CD4-positive, alpha-beta T cell (primary cell): ENCODE measurements around the gene AFAP1. TPM values are rescaled to one million over a fixed set of nuclear protein-coding genes. Genes with fewer than 3 reads are reported as not detected.

Experiments used
- ATAC-seq: fragments of 200-7000 bp; cut with Tn5 transposase; one replicate; pipeline ENCODE4 v1.10.0; 2022; ENCODE audit warnings: mild to moderate bottlenecking; ENCODE audit not compliant: poor library complexity
- CTCF ChIA-PET: fragments of 350-600 bp; sonication (Branson Sonifier 250); formaldehyde crosslinking; loops from one replicate; lab custom pipeline; 2021; ENCODE audit warnings: antibody characterized with exemption, inconsistent platforms; lab: Charles Lee
- POLR2A ChIA-PET: fragments of 350-600 bp; sonication (Branson Sonifier 250); formaldehyde crosslinking; loops from one replicate; lab custom pipeline; 2021; ENCODE audit warnings: antibody characterized with exemption, inconsistent platforms; lab: Charles Lee
- DNase-seq, 14 experiments: peaks; one replicate each; pipeline ENCODE4 v3.0.0-alpha.2; 2013 to 2020; ENCODE audit warnings: mixed read lengths in 2 of 14
- H3K27ac ChIP-seq, 2 donors: one replicate each; pipeline versions ENCODE4 v1.5.1 to v1.7.0; 2013; ENCODE audit warnings: low read length in 2 of 2, low read depth in 1 of 2, mild to moderate bottlenecking in 1 of 2
- H3K27me3 ChIP-seq, 2 experiments: 1 replicate in 1 of 2; 2 replicates in 1 of 2; pipeline versions ENCODE4 v1.6.1 to v1.7.0; 2013; ENCODE audit warnings: low read length in 2 of 2, control low read depth in 1 of 2, mild to moderate bottlenecking in 1 of 2, moderate library complexity in 1 of 2; ENCODE audit not compliant: insufficient read depth in 2 of 2, control insufficient read depth in 1 of 2
- H3K36me3 ChIP-seq: one replicate; pipeline ENCODE4 v1.6.1; 2013; ENCODE audit warnings: low read length, control low read depth; ENCODE audit not compliant: insufficient read depth
- H3K4me1 ChIP-seq: one replicate; pipeline ENCODE4 v1.6.1; 2013; ENCODE audit warnings: low read length, control low read depth; ENCODE audit not compliant: insufficient read depth
- H3K4me3 ChIP-seq: one replicate; pipeline ENCODE4 v1.5.1; 2013; ENCODE audit warnings: mild to moderate bottlenecking, low read length, moderate library complexity
- H3K9me3 ChIP-seq, 2 experiments: 1 replicate in 1 of 2; 2 replicates in 1 of 2; pipeline versions ENCODE4 v1.6.1 to v1.7.0; 2013; ENCODE audit warnings: low read length in 2 of 2, mild to moderate bottlenecking in 2 of 2, control low read depth in 1 of 2, moderate library complexity in 1 of 2; ENCODE audit not compliant: control insufficient read depth in 1 of 2, insufficient read depth in 1 of 2
- H3K27ac Mint-ChIP-seq: one replicate; pipeline ENCODE4 v1.8.0; 2020; ENCODE audit warnings: mixed read lengths
- H3K27me3 Mint-ChIP-seq: one replicate; pipeline ENCODE4 v1.8.0; 2021; ENCODE audit warnings: mixed read lengths
- H3K36me3 Mint-ChIP-seq: one replicate; pipeline ENCODE4 v1.8.0; 2021; ENCODE audit warnings: low read depth, mixed read lengths
- H3K4me1 Mint-ChIP-seq: one replicate; pipeline ENCODE4 v1.8.0; 2021; ENCODE audit warnings: low read depth, mixed read lengths
- H3K4me3 Mint-ChIP-seq: one replicate; pipeline ENCODE4 v1.8.0; 2020; ENCODE audit warnings: mild to moderate bottlenecking, mixed read lengths
- H3K9me3 Mint-ChIP-seq: one replicate; pipeline ENCODE4 v1.8.0; 2020; ENCODE audit warnings: mixed read lengths
- CTCF ChIP-seq: fragments of 200-600 bp; IDR thresholded peaks from one replicate; pipeline ENCODE4 v1.8.0; 2022; ENCODE audit warnings: antibody characterized with exemption, mild to moderate bottlenecking
- intact Hi-C, 2 experiments: fragments of 100-400 bp; cut with DNase I in 1 of 2; cut with micrococcal nuclease in 1 of 2; formaldehyde crosslinking; loops; one replicate each; pipeline versions ENCODE4 v1.15.1 to v1.9.0; 2023 to 2025; cut with DNase I, micrococcal nuclease
- total RNA-seq, 174 experiments: library from RNA in 2 of 174; stranded (reverse) in 2 of 174; gene quantifications; one replicate each; pipeline ENCODE4 v1.2.3 and lab custom pipeline; 2021 to 2026

The AFAP1 gene
- total RNA-seq, 2 experiments from 2014 or later, result 9.8 to 10.9 TPM

DNA sequence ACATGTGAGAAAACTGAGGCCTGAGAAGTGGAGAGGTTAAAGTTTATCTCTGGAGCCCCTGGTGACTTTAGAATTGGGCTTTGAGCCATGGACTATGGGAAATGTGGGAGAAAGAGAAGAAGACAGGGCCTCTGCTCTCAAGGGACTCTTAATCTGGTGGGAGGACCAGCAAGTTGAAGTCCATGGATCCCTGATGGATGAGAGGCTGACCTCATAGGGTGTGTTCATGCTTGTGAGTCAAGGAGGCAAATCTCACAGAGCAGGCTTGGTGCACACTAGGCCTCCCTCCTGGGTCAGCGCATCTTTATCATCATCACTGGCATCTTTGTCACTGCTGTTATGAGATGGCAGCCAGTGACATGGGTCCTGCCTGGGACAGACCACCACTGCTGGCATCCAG, 211.9 kb downstream of the AFAP1 start:
- Mint-ChIP-seq H3K9me3 (peaks cover 3% of the 10 kb centered on the region), H3K4me1 (no peaks in the 10 kb centered on the region), H3K27ac (no peak overlapping the region), H3K27me3 (no peaks in the 10 kb centered on the region), H3K4me3 (no peak overlapping the region), H3K36me3 (no peaks in the 10 kb centered on the region)
- Histone ChIP-seq H3K27me3 (no peaks in the 10 kb centered on the region), H3K9me3 (peaks cover 0 to 20% of the 10 kb centered on the region in 2 experiments), H3K4me1 (no peaks in the 10 kb centered on the region), H3K36me3 (no peaks in the 10 kb centered on the region), H3K4me3 (no peak overlapping the region), H3K27ac (no peak overlapping the region)
- intact Hi-C loops, result no loop called here
- ChIA-PET CTCF (no interaction called here), POLR2A (no interaction called here)
- DNase-seq (no peak), ATAC-seq (no peak)
- no peak for TF ChIP-seq CTCF

- intact Hi-C loops, result no loop called here
- H3K36me3 Mint-ChIP-seq, result no peaks in the 10 kb centered on the region
- CTCF ChIA-PET, result no interaction called here
- peaks cover 3% of the 10 kb centered on the region for H3K9me3 Mint-ChIP-seq
- no peaks in the 10 kb centered on the region for H3K4me1 Mint-ChIP-seq
- no peak overlapping the region for H3K4me3 ChIP-seq
- H3K4me1 ChIP-seq, result no peaks in the 10 kb centered on the region
- no peaks in the 10 kb centered on the region for H3K27me3 ChIP-seq
- peaks cover 0 to 20% of the 10 kb centered on the region in 2 experiments for H3K9me3 ChIP-seq
- DNase-seq (no peak), ATAC-seq (no peak)
- no peak overlapping the region for H3K27ac Mint-ChIP-seq
- POLR2A ChIA-PET, result no interaction called here
- H3K27me3 Mint-ChIP-seq, result peaks cover 4% of the 10 kb centered on the region
- no peaks in the 10 kb centered on the region for H3K36me3 ChIP-seq
- no peak for TF ChIP-seq CTCF
- H3K27ac ChIP-seq, result no peak overlapping the region
- H3K4me3 Mint-ChIP-seq, result no peak overlapping the region
Measured at GRCh38 chr4:7726665-7727413, 212.8 kb downstream of the AFAP1 start.

DNA sequence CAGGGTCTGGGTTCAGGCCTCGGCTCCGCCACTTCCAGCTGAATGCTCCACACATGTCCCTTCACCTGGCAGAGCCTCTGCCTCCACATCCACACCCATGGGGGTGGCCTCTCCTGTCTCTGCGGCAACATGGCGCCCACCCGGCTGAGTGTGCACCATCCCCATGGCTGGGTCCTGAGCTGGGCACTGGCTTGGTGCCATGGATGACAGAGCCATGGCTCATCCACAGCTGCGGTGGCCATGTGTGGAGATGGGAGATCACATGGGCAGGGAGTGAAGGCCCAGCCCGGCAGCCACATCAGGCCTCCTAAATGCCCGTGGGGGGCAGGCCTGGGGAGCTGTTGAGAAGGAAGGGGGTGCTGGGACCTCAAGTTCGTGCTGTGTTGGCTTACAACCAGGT, 213.7 kb downstream of the AFAP1 start:
- intact Hi-C loops, result no loop called here
- H3K4me3 ChIP-seq, result no peak overlapping the region
- no peaks in the 10 kb centered on the region for H3K36me3 ChIP-seq
- POLR2A ChIA-PET, result no interaction called here
- no peak overlapping the region for H3K27ac ChIP-seq
- H3K4me3 Mint-ChIP-seq, result no peak overlapping the region
- H3K4me1 ChIP-seq, result no peaks in the 10 kb centered on the region
- no peak for ATAC-seq
- CTCF ChIA-PET, result no interaction called here
- H3K9me3 ChIP-seq, result peaks cover 0 to 20% of the 10 kb centered on the region in 2 experiments
- H3K36me3 Mint-ChIP-seq, result no peaks in the 10 kb centered on the region
- no peak overlapping the region for H3K27ac Mint-ChIP-seq
- H3K27me3 Mint-ChIP-seq, result peaks cover 9% of the 10 kb centered on the region
- peaks cover 3% of the 10 kb centered on the region for H3K9me3 Mint-ChIP-seq
- DNase-seq, result no peak
- TF ChIP-seq CTCF, result no peak
- H3K4me1 Mint-ChIP-seq, result no peaks in the 10 kb centered on the region
- H3K27me3 ChIP-seq, result no peaks in the 10 kb centered on the region
